Testis (tissue), 3 donors: ENCODE results near the gene DNAJB8. TPM values are rescaled to one million over a fixed set of nuclear protein-coding genes. Genes with fewer than 3 reads are reported as not detected.

Experiments
- DNase-seq: peaks from one replicate; pipeline ENCODE4 v3.0.0-alpha.2; 2019
- H3K27ac ChIP-seq, 2 donors: fragments of 200-600 bp; sonication (generic); one replicate each; pipeline ENCODE4 v1.5.1; 2019
- H3K27me3 ChIP-seq: fragments of 200-600 bp; sonication (generic); one replicate; pipeline ENCODE4 v1.5.1; 2019
- H3K36me3 ChIP-seq: fragments of 200-600 bp; sonication (generic); one replicate; pipeline ENCODE4 v1.5.1; 2017; ENCODE audit warnings: low read depth; ENCODE audit errors: missing control alignments
- H3K4me1 ChIP-seq: fragments of 200-600 bp; sonication (generic); one replicate; pipeline ENCODE4 v1.5.1; 2019
- H3K4me3 ChIP-seq, 2 donors: fragments of 200-600 bp; sonication (generic); one replicate each; pipeline ENCODE4 v1.5.1; 2017 to 2019
- H3K9me3 ChIP-seq: fragments of 200-600 bp; sonication (generic); one replicate; pipeline ENCODE4 v1.5.1; 2017
- POLR2A ChIP-seq: fragments of 450-650 bp; IDR thresholded peaks from one replicate; pipeline ENCODE4 v1.6.1; 2017; ENCODE audit warnings: antibody characterized with exemption, mild to moderate bottlenecking, moderate library complexity
- WGBS, 2 donors: methylation state at CpG; one replicate each; pipeline ENCODE4 v1.1.5; 2018; 5-methylcytosine and 5-hydroxymethylcytosine counted together
- intact Hi-C: fragments of 100-400 bp; cut with DNase I; formaldehyde crosslinking; loops from one replicate; pipeline ENCODE4 v1.15.1; 2023; ENCODE audit warnings: low total_unique reads
- polyA plus RNA-seq: library from polyadenylated mRNA; stranded (reverse); fragments of 350-450 nt; fragmentation: Illumina TruSeq; extraction: RNeasy Lipid Tissue Mini Kit (QIAGEN cat#74804); gene quantifications from one replicate; pipeline ENCODE4 v1.2.3, GENCODE V29; 2014; ENCODE audit warnings: low read depth, low replicate concordance; ENCODE audit not compliant: insufficient read depth
- total RNA-seq, 2 donors: library from RNA; depleted of rRNA; stranded (reverse); fragments of >200 nt; gene quantifications; one replicate each; pipeline ENCODE4 v1.2.3, GENCODE V29; 2016
- TF ChIP-seq, protein P1 (sequence below), 3 experiments: fragments of 450-650 bp in 2 of 3; fragments of 200-600 bp in 1 of 3; sonication (generic) in 1 of 3; IDR thresholded peaks; one replicate each; pipeline ENCODE4 v1.5.1; 2016 to 2019; ENCODE audit warnings: antibody characterized with exemption in 3 of 3, mild to moderate bottlenecking in 2 of 3, moderate library complexity in 1 of 3

DNAJB8 gene
- total and polyA plus RNA-seq, 3 donors from 2014 or later: 18.3 to 75.0 (median 46.0) TPM

DNA sequence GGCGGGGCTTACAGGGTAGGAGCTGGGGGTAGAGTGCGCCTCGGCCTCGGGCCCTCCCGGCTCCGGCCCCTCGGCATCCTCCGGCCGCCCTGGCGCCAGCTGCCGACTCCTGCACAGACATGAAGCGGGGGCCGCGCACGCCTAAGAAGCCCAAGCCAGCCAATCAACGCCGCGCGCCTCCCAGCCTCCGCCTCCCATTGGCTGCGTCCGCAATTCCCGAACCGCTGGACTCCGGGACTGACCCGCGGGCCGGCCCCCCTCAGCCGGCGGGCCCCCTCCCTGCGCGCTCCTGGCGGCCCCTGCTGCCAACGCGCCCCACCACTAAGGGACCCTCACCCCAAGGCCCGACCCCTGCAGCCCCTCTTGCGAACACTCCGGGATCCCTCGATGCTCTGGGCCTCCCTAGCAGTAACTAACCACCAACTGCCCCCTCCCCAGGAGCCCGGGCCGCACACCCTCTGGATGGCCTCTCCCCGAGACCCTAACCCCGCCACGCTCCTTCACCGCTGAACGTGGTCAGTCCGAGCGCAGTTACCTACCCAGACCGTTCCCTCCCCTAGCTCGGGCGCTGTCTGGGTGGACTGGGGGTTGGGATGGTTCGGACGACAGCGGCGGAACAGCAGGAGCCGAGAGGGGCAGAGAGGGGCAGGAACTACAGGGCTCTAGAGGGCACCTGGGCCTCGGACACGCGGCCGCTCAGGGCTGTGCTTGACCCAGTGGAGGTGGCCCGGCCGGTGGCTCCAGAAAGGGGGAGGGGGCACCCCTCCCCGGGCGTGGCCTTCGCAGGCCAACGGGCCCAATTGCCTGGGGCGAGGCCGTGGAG, 21.3 kb upstream of the DNAJB8 start:
- H3K27ac ChIP-seq: peak overlapping the region in 1 of 2 donors; percentile 45

DNA sequence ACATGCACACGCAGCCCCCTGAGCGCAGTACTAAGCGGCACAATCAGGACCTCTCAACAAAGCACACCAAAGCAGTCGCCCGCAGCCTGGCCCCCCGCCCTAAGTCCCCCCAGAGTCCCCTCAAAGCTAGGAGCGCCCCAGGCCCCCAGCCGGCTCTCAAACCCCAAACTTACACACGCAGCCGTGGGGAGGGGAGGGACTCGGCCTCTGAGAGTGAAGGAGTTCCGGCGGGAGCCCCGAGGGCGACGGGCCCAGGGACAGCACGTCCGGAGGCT, 20.8 kb upstream of the DNAJB8 start:
- peaks cover 30% of the 10 kb centered on the region for H3K4me1 ChIP-seq
- intact Hi-C loops: no loop called here
- WGBS, 2 donors: 0 to 2% methylated on average over 3 to 17 of the region's 18 CpGs
- no peaks in the 10 kb centered on the region for H3K9me3 ChIP-seq
- no peak overlapping the region for H3K27ac ChIP-seq
- TF ChIP-seq POLR2A: no peak
- TF ChIP-seq, protein P1, sequence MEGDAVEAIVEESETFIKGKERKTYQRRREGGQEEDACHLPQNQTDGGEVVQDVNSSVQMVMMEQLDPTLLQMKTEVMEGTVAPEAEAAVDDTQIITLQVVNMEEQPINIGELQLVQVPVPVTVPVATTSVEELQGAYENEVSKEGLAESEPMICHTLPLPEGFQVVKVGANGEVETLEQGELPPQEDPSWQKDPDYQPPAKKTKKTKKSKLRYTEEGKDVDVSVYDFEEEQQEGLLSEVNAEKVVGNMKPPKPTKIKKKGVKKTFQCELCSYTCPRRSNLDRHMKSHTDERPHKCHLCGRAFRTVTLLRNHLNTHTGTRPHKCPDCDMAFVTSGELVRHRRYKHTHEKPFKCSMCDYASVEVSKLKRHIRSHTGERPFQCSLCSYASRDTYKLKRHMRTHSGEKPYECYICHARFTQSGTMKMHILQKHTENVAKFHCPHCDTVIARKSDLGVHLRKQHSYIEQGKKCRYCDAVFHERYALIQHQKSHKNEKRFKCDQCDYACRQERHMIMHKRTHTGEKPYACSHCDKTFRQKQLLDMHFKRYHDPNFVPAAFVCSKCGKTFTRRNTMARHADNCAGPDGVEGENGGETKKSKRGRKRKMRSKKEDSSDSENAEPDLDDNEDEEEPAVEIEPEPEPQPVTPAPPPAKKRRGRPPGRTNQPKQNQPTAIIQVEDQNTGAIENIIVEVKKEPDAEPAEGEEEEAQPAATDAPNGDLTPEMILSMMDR (IDR thresholded peaks at IDR 0.05): no peak
- no peaks in the 10 kb centered on the region for H3K27me3 ChIP-seq
- no peak for DNase-seq
- H3K36me3 ChIP-seq: no peaks in the 10 kb centered on the region
- H3K4me3 ChIP-seq: peak overlapping the region; percentile 38 to 60

More for the DNA sequence above, 21.3 kb upstream of the DNAJB8 start:
- TF ChIP-seq POLR2A: no peak
- TF ChIP-seq, protein P1 (IDR thresholded peaks at IDR 0.05): no peak
- Histone ChIP-seq H3K4me3 (peak overlapping the region; percentile 38 to 60), H3K4me1 (peaks cover 30% of the 10 kb centered on the region), H3K27me3 (no peaks in the 10 kb centered on the region), H3K9me3 (no peaks in the 10 kb centered on the region), H3K36me3 (no peaks in the 10 kb centered on the region)
- intact Hi-C loops: no loop called here
- 1 to 3% methylated on average over 24 to 66 of the region's 68 CpGs for WGBS, 2 donors
- DNase-seq: peak; percentile 90

DNA sequence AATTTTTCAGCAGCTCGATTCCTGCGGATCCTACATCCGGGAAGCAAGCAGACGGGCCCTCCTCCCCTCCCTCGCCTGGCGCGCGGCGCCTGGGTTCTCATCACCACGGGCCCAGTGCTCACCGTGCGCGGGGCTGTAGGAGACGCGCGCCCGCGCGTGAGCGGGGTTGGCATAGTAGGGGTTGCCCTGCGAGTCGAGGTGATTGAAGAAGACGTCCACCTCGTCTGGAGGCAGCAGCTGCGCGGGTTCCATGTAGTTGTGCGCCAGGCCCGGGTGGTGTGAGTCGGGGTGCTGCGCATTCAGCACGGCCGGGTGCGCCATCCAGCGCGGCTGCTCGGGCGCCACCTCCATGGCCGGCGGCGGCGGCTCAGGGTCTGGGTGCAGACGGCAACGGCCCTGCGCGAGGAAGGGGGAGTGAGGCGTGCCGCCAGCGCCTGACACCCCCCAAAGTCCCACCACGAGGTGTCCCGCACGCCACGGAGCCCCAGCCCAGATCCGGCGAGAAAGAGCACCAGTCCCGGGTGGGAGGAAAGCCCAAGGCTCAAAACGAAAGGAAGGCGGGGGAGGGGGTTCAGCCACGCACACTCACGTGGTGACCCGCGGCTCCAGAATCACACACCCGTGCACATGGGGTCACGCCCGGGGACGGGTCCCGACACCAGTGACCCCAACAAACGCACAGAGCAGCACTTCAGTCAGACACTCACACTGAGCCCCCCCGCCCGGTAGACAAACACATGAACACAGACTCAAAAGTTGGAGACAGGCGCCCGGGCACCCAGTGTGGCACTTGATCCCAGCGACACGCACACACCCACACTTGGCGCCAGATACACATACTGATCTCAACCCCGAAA, 20.2 kb upstream of the DNAJB8 start:
- H3K27ac ChIP-seq: no peak overlapping the region
- H3K4me1 ChIP-seq: peaks cover 30% of the 10 kb centered on the region
- WGBS, 2 donors: 2% methylated on average over 13 to 74 of the region's 75 CpGs
- no peak for DNase-seq
- H3K27me3 ChIP-seq: no peaks in the 10 kb centered on the region
- H3K4me3 ChIP-seq: peak overlapping the region; percentile 38 to 60
- no peaks in the 10 kb centered on the region for H3K36me3 ChIP-seq
- TF ChIP-seq, protein P1 (IDR thresholded peaks at IDR 0.05): no peak
- TF ChIP-seq POLR2A: no peak
- intact Hi-C loops: no loop called here
- H3K9me3 ChIP-seq: no peaks in the 10 kb centered on the region

DNA sequence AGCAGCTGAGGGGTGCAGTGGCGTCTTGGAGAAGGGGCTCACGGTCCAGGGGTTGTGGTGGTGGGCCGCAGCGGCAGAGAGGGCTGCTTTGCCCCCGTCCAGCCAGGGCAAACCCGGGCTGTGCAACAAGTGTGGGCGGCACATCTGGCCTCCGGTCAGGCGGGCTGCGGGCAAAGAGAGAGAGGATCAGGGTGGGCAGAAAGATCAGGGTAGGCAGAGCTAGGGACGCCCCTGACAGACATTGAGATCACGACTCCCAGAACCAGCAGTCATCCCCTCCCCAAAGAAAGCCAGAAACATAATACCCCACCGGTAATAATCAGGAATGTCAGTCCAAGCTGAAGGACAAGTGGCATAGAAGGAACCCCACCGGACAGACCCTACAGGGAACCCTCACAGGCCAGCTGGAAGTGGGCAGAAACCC, 19.5 kb upstream of the DNAJB8 start:
- no peak overlapping the region for H3K27ac ChIP-seq
- intact Hi-C loops: no loop called here
- WGBS, 2 donors: 13 to 14% methylated on average over 10 to 14 of the region's 14 CpGs
- peaks cover 30% of the 10 kb centered on the region for H3K4me1 ChIP-seq
- H3K4me3 ChIP-seq: peak overlapping the region in 1 of 2 donors; percentile 38
- TF ChIP-seq, protein P1 (IDR thresholded peaks at IDR 0.05): no peak
- no peak for TF ChIP-seq POLR2A
- H3K36me3 ChIP-seq: no peaks in the 10 kb centered on the region
- no peaks in the 10 kb centered on the region for H3K27me3 ChIP-seq
- no peak for DNase-seq
- H3K9me3 ChIP-seq: no peaks in the 10 kb centered on the region
